Measurements from ENCODE around the gene EXD3. TPM values are rescaled to one million over a fixed set of nuclear protein-coding genes. Genes with fewer than 3 reads are reported as not detected.

EXD3 gene
- total RNA-seq, 1 experiment from 2014 or later = 15.3 TPM

- Mint-ChIP-seq H3K27ac (no peak overlapping the region), H3K4me3 (no peak overlapping the region), H3K9me3 (peaks cover 33 to 61% of the 10 kb centered on the region in 2 experiments), H3K27me3 (ENCODE audit: low read depth) (peaks cover 21% of the 10 kb centered on the region), H3K36me3 (ENCODE audit: insufficient read depth in 1 of 3, low read depth in 3 of 3) (peaks cover 4 to 6% (median 5%) of the 10 kb centered on the region in 3 experiments; a peak in 5 of 7 replicates), H3K4me1 (no peaks in the 10 kb centered on the region)
- Histone ChIP-seq H3K9ac (ENCODE audit: extremely low read depth, insufficient read length, low read length) (no peak overlapping the region), H4K5ac (ENCODE audit: insufficient read length, low read depth, low read length) (no peak overlapping the region), H4K91ac (ENCODE audit: insufficient read length, low read depth, low read length) (no peak overlapping the region), H3K27ac (ENCODE audit: insufficient read length, low read depth, low read length) (no peak overlapping the region), H3K23ac (ENCODE audit: insufficient read length, low read depth, low read length) (no peak overlapping the region), H3K4me2 (ENCODE audit: insufficient read depth, insufficient read length, low read length) (no peak overlapping the region), H2BK15ac (ENCODE audit: low read depth, low read length) (no peak overlapping the region), H3K4ac (ENCODE audit: low read depth, low read length) (no peak overlapping the region), H2BK120ac (ENCODE audit: low read depth, low read length, poor library complexity, severe bottlenecking) (no peak overlapping the region), H2AFZ (ENCODE audit: low read length) (no peak overlapping the region), H3K27me3 (ENCODE audit: insufficient read depth, low read length) (no peaks in the 10 kb centered on the region), H4K20me1 (ENCODE audit: control insufficient read depth, insufficient read depth, insufficient read length) (no peaks in the 10 kb centered on the region), H2AK5ac (ENCODE audit: insufficient read length, low read length) (no peak overlapping the region), H4K8ac (replicated peaks; ENCODE audit: insufficient read length, low read depth, low read length) (no peak overlapping the region), H3K23me2 (ENCODE audit: insufficient read length, low read depth, low read length, poor library complexity, severe bottlenecking) (no peaks in the 10 kb centered on the region), H3K18ac (ENCODE audit: insufficient read length, low read depth, low read length) (no peak overlapping the region), H3K14ac (ENCODE audit: insufficient read depth, low read length) (no peak overlapping the region), H3T11ph (ENCODE audit: low read length) (no peak overlapping the region), H2BK20ac (ENCODE audit: low read depth, low read length, poor library complexity, severe bottlenecking) (no peak overlapping the region), H2BK5ac (ENCODE audit: insufficient read length, low read length) (no peak overlapping the region), H2BK12ac (ENCODE audit: insufficient read length, low read depth, low read length) (no peak overlapping the region), H3K79me2 (ENCODE audit: insufficient read depth, low read length) (no peaks in the 10 kb centered on the region), H3K9me3 (ENCODE audit: control insufficient read depth, low read depth, low read length) (peaks cover 6% of the 10 kb centered on the region), H3K79me1 (ENCODE audit: insufficient read depth, low read depth, low read length, poor library complexity, severe bottlenecking) (no peaks in the 10 kb centered on the region), H3K4me1 (ENCODE audit: insufficient read depth, low read length) (no peaks in the 10 kb centered on the region), H3K56ac (ENCODE audit: insufficient read length, low read depth, low read length) (no peak overlapping the region)
- TF ChIP-seq CTCF (conservative IDR thresholded peaks at IDR 0.05) = no peak
- WGBS (ENCODE audit: extremely low coverage, insufficient read length, low lambda C conversion rate) = no CpG with 5 or more reads among the region's 31 CpGs
- no peak for DNase-seq
Measured at GRCh38 chr9:137348769-137349470, 74.0 kb downstream of the EXD3 start.
